Adipocyte (in vitro differentiated cells): Measurements from ENCODE around the gene HMCN2.

Experiments used
- DNase-seq: peaks from one replicate; pipeline ENCODE4 v3.0.0-alpha.2; 2015; ENCODE audit warnings: low read depth
- H3K27me3 ChIP-seq: replicated peaks from 2 replicates; pipeline ENCODE4 v1.7.0; 2013; ENCODE audit warnings: mild to moderate bottlenecking, low read length, moderate library complexity; ENCODE audit not compliant: control insufficient read depth, insufficient read depth
- H3K36me3 ChIP-seq: 2 replicates; pipeline ENCODE4 v1.7.0; 2013; ENCODE audit warnings: low read length, mild to moderate bottlenecking, moderate library complexity; ENCODE audit not compliant: control insufficient read depth, insufficient read depth, severe bottlenecking
- H3K4me1 ChIP-seq: 2 replicates; pipeline ENCODE4 v1.7.0; 2013; ENCODE audit warnings: mild to moderate bottlenecking, low read length, moderate library complexity; ENCODE audit not compliant: control insufficient read depth, insufficient read depth
- H3K4me3 ChIP-seq: 2 replicates; pipeline ENCODE4 v1.7.0; 2013; ENCODE audit warnings: mild to moderate bottlenecking, low read length, moderate library complexity
- H3K9ac ChIP-seq: 2 replicates; pipeline ENCODE4 v1.7.0; 2013; ENCODE audit warnings: mild to moderate bottlenecking, low read length, moderate library complexity
- H3K9me3 ChIP-seq: 2 replicates; pipeline ENCODE4 v1.7.0; 2013; ENCODE audit warnings: mild to moderate bottlenecking, low read length, moderate library complexity; ENCODE audit not compliant: control insufficient read depth

Gene HMCN2

GRCh38 chr9:130328349-130328801, 62.8 kb downstream of the HMCN2 start:
- Histone ChIP-seq H3K4me3 (no peak overlapping the region), H3K4me1 (peaks cover 28% of the 10 kb centered on the region), H3K27me3 (peaks cover 19% of the 10 kb centered on the region), H3K9me3 (no peaks in the 10 kb centered on the region), H3K36me3 (no peaks in the 10 kb centered on the region), H3K9ac (no peak overlapping the region)
- peak; percentile 17 for DNase-seq

- no peaks in the 10 kb centered on the region for H3K9me3 ChIP-seq
- no peak overlapping the region for H3K9ac ChIP-seq
- peaks cover 23% of the 10 kb centered on the region for H3K27me3 ChIP-seq
- H3K4me3 ChIP-seq = no peak overlapping the region
- DNase-seq = no peak
- H3K4me1 ChIP-seq = peaks cover 28% of the 10 kb centered on the region
- no peaks in the 10 kb centered on the region for H3K36me3 ChIP-seq
Measured at GRCh38 chr9:130329061-130329460, 63.5 kb downstream of the HMCN2 start.

GRCh38 chr9:130330202-130330862, 64.8 kb downstream of the HMCN2 start:
- Histone ChIP-seq H3K4me3 (no peak overlapping the region), H3K9ac (no peak overlapping the region)
- no peak for DNase-seq

GRCh38 chr9:130331061-130331460, 65.5 kb downstream of the HMCN2 start:
- no peak for DNase-seq
- Histone ChIP-seq H3K9ac (no peak overlapping the region), H3K36me3 (no peaks in the 10 kb centered on the region), H3K4me3 (no peak overlapping the region), H3K27me3 (peaks cover 31% of the 10 kb centered on the region), H3K9me3 (no peaks in the 10 kb centered on the region), H3K4me1 (peaks cover 28% of the 10 kb centered on the region)

More at GRCh38 chr9:130330202-130330862, 64.8 kb downstream of the HMCN2 start:
- Histone ChIP-seq H3K9me3 (no peaks in the 10 kb centered on the region), H3K36me3 (no peaks in the 10 kb centered on the region), H3K27me3 (peaks cover 31% of the 10 kb centered on the region), H3K4me1 (peaks cover 28% of the 10 kb centered on the region)

GRCh38 chr9:130331573-130331972, 66.0 kb downstream of the HMCN2 start:
- peaks cover 28% of the 10 kb centered on the region for H3K4me1 ChIP-seq
- peak; percentile 44 for DNase-seq
- H3K9me3 ChIP-seq = no peaks in the 10 kb centered on the region
- H3K27me3 ChIP-seq = peaks cover 34% of the 10 kb centered on the region
- no peak overlapping the region for H3K4me3 ChIP-seq
- no peak overlapping the region for H3K9ac ChIP-seq
- no peaks in the 10 kb centered on the region for H3K36me3 ChIP-seq

GRCh38 chr9:130332384-130332926, 66.9 kb downstream of the HMCN2 start:
- H3K27me3 ChIP-seq = peaks cover 34% of the 10 kb centered on the region
- H3K9me3 ChIP-seq = no peaks in the 10 kb centered on the region
- H3K4me3 ChIP-seq = no peak overlapping the region
- H3K4me1 ChIP-seq = peaks cover 28% of the 10 kb centered on the region
- H3K9ac ChIP-seq = no peak overlapping the region
- H3K36me3 ChIP-seq = no peaks in the 10 kb centered on the region
- DNase-seq = no peak

GRCh38 chr9:130333041-130333711, 67.6 kb downstream of the HMCN2 start:
- no peaks in the 10 kb centered on the region for H3K36me3 ChIP-seq
- no peaks in the 10 kb centered on the region for H3K9me3 ChIP-seq
- no peak overlapping the region for H3K4me3 ChIP-seq
- peaks cover 21% of the 10 kb centered on the region for H3K4me1 ChIP-seq
- no peak overlapping the region for H3K9ac ChIP-seq
- peaks cover 34% of the 10 kb centered on the region for H3K27me3 ChIP-seq
- DNase-seq = no peak

- Histone ChIP-seq H3K36me3 (no peaks in the 10 kb centered on the region), H3K4me3 (no peak overlapping the region), H3K9ac (no peak overlapping the region), H3K9me3 (no peaks in the 10 kb centered on the region), H3K27me3 (peaks cover 34% of the 10 kb centered on the region), H3K4me1 (peaks cover 18% of the 10 kb centered on the region)
- no peak for DNase-seq
Measured at GRCh38 chr9:130333712-130334062, 68.1 kb downstream of the HMCN2 start.

GRCh38 chr9:130334915-130335314, 69.4 kb downstream of the HMCN2 start:
- H3K4me3 ChIP-seq = no peak overlapping the region
- H3K9me3 ChIP-seq = no peaks in the 10 kb centered on the region
- DNase-seq = no peak
- peaks cover 9% of the 10 kb centered on the region for H3K4me1 ChIP-seq
- no peaks in the 10 kb centered on the region for H3K36me3 ChIP-seq
- H3K27me3 ChIP-seq = peaks cover 34% of the 10 kb centered on the region
- no peak overlapping the region for H3K9ac ChIP-seq

GRCh38 chr9:130336027-130336610, 70.6 kb downstream of the HMCN2 start:
- Histone ChIP-seq H3K36me3 (no peaks in the 10 kb centered on the region), H3K9me3 (no peaks in the 10 kb centered on the region), H3K4me3 (no peak overlapping the region), H3K27me3 (peaks cover 42% of the 10 kb centered on the region), H3K4me1 (peaks cover 7% of the 10 kb centered on the region), H3K9ac (no peak overlapping the region)
- DNase-seq = no peak

- DNase-seq = no peak
- Histone ChIP-seq H3K4me3 (no peak overlapping the region), H3K27me3 (peaks cover 45% of the 10 kb centered on the region), H3K4me1 (peaks cover 1% of the 10 kb centered on the region), H3K9ac (no peak overlapping the region), H3K9me3 (no peaks in the 10 kb centered on the region), H3K36me3 (no peaks in the 10 kb centered on the region)
Measured at GRCh38 chr9:130336885-130337284, 71.3 kb downstream of the HMCN2 start.
